DOHH2 (cell line): Measurements from ENCODE around the gene PLLP.

Source experiments
- H3F3A ChIP-seq: fragments of 200-600 bp; sonication (generic), shearing (Covaris generic); 2 replicates; pipeline ENCODE4 v1.6.0; 2016; ENCODE audit warnings: antibody characterized with exemption, mild to moderate bottlenecking; ENCODE audit not compliant: control insufficient read depth, insufficient read depth
- H3K27ac ChIP-seq: fragments of 200-600 bp; sonication (generic); 2 replicates; pipeline ENCODE4 v1.5.1; 2014; ENCODE audit warnings: low read depth, mild to moderate bottlenecking, low read length, moderate library complexity
- H3K27me3 ChIP-seq: fragments of 200-600 bp; sonication (generic); 2 replicates; pipeline ENCODE4 v1.6.1; 2014; ENCODE audit warnings: mild to moderate bottlenecking, low read length, mixed read lengths; ENCODE audit not compliant: control insufficient read depth
- H3K36me3 ChIP-seq: fragments of 200-600 bp; sonication (generic); 2 replicates; pipeline ENCODE4 v1.6.1; 2014; ENCODE audit warnings: mild to moderate bottlenecking, low read length, moderate library complexity, mixed read lengths; ENCODE audit not compliant: control insufficient read depth
- H3K4me1 ChIP-seq: fragments of 200-600 bp; sonication (generic); 2 replicates; pipeline ENCODE4 v1.6.1; 2014; ENCODE audit warnings: mild to moderate bottlenecking, low read length, mixed read lengths; ENCODE audit not compliant: control insufficient read depth
- H3K4me2 ChIP-seq: fragments of 200-600 bp; sonication (generic); 2 replicates; pipeline ENCODE4 v1.6.0; 2014; ENCODE audit warnings: mild to moderate bottlenecking, low read length, moderate library complexity
- H3K4me3 ChIP-seq: fragments of 200-600 bp; sonication (generic); 2 replicates; pipeline ENCODE4 v1.5.1; 2014; ENCODE audit warnings: mild to moderate bottlenecking, low read length, mixed read lengths
- H3K79me2 ChIP-seq: fragments of 200-600 bp; sonication (generic); 2 replicates; pipeline ENCODE4 v1.6.1; 2014; ENCODE audit warnings: mild to moderate bottlenecking, low read length, mixed read lengths; ENCODE audit not compliant: control insufficient read depth
- H3K9me2 ChIP-seq: fragments of 200-600 bp; sonication (generic); replicated peaks from 2 replicates; pipeline ENCODE4 v1.6.1; 2014; ENCODE audit warnings: mild to moderate bottlenecking, low read length, mixed read lengths; ENCODE audit not compliant: control insufficient read depth
- H3K9me3 ChIP-seq: fragments of 200-600 bp; sonication (generic); 2 replicates; pipeline ENCODE4 v1.6.1; 2014; ENCODE audit warnings: antibody characterized with exemption, low read length, mixed read lengths; ENCODE audit not compliant: control insufficient read depth, insufficient read depth
- H4K20me1 ChIP-seq: fragments of 200-600 bp; sonication (generic); 2 replicates; pipeline ENCODE4 v1.6.0; 2014; ENCODE audit warnings: low read depth, mild to moderate bottlenecking, antibody characterized with exemption, low read length, moderate library complexity; ENCODE audit not compliant: control insufficient read depth, insufficient read depth
- CTCF ChIP-seq: fragments of 200-600 bp; sonication (generic); IDR thresholded peaks from one replicate; pipeline ENCODE4 v1.5.1; 2014; ENCODE audit warnings: antibody characterized with exemption, mild to moderate bottlenecking, low read depth, low read length; ENCODE audit not compliant: poor library complexity, severe bottlenecking
- EZH2phosphoT487 ChIP-seq: fragments of 200-600 bp; sonication (generic); IDR thresholded peaks from 2 replicates; pipeline ENCODE4 v1.6.1; 2017; ENCODE audit warnings: borderline replicate concordance, mild to moderate bottlenecking, antibody characterized with exemption, low read length, moderate library complexity, mixed read lengths

PLLP gene

GRCh38 chr16:57261806-57262205 lies 22.7 kb downstream of the PLLP start:
- no peak overlapping the region for H3K4me3 ChIP-seq
- H4K20me1 ChIP-seq: no peaks in the 10 kb centered on the region
- no peaks in the 10 kb centered on the region for H3F3A ChIP-seq
- no peak overlapping the region for H3K27ac ChIP-seq
- no peaks in the 10 kb centered on the region for H3K9me3 ChIP-seq
- H3K4me1 ChIP-seq: peaks cover 15% of the 10 kb centered on the region
- TF ChIP-seq CTCF (no peak), EZH2phosphoT487 (no peak)
- no peaks in the 10 kb centered on the region for H3K9me2 ChIP-seq
- H3K79me2 ChIP-seq: no peaks in the 10 kb centered on the region
- no peak overlapping the region for H3K4me2 ChIP-seq
- no peaks in the 10 kb centered on the region for H3K36me3 ChIP-seq
- no peaks in the 10 kb centered on the region for H3K27me3 ChIP-seq

- peak overlapping the region; percentile 25 for H3K4me3 ChIP-seq
- H3K4me1 ChIP-seq: peaks cover 15% of the 10 kb centered on the region
- H3F3A ChIP-seq: no peaks in the 10 kb centered on the region
- H3K27me3 ChIP-seq: no peaks in the 10 kb centered on the region
- peak overlapping the region; percentile 45 for H3K4me2 ChIP-seq
- no peaks in the 10 kb centered on the region for H3K36me3 ChIP-seq
- no peaks in the 10 kb centered on the region for H3K9me3 ChIP-seq
- no peaks in the 10 kb centered on the region for H4K20me1 ChIP-seq
- no peak overlapping the region for H3K27ac ChIP-seq
- TF ChIP-seq EZH2phosphoT487 (no peak), CTCF (no peak)
- H3K79me2 ChIP-seq: no peaks in the 10 kb centered on the region
- H3K9me2 ChIP-seq: no peaks in the 10 kb centered on the region
These were observed 24.1 kb downstream of the PLLP start for GRCh38 chr16:57260294-57260929.

GRCh38 chr16:57258910-57259475 lies 25.5 kb downstream of the PLLP start:
- Histone ChIP-seq H3F3A (no peaks in the 10 kb centered on the region), H3K36me3 (no peaks in the 10 kb centered on the region), H3K79me2 (no peaks in the 10 kb centered on the region), H3K4me1 (peaks cover 15% of the 10 kb centered on the region), H3K9me3 (no peaks in the 10 kb centered on the region), H3K27me3 (no peaks in the 10 kb centered on the region), H4K20me1 (no peaks in the 10 kb centered on the region), H3K4me2 (no peak overlapping the region), H3K27ac (no peak overlapping the region), H3K4me3 (no peak overlapping the region), H3K9me2 (no peaks in the 10 kb centered on the region)
- TF ChIP-seq CTCF: no peak
- TF ChIP-seq EZH2phosphoT487: no peak
